Endothelial cell (in vitro differentiated cells): Measurements from ENCODE around the gene STXBP5L. TPM values are rescaled to one million over a fixed set of nuclear protein-coding genes. Genes with fewer than 3 reads are reported as not detected.
"Not testable (repeated sequence)": the region's sequence is repeated elsewhere in the genome, so short reads cannot be mapped to it uniquely, and the experiment has no call there.

ENCODE experiments used
- DNase-seq: peaks from one replicate; pipeline ENCODE4 v3.0.0; 2021; ENCODE audit warnings: low spot score
- H3K27ac Mint-ChIP-seq: one replicate; pipeline ENCODE4 v1.8.0; 2021; ENCODE audit warnings: mixed read lengths, inconsistent platforms; ENCODE audit not compliant: unreplicated experiment
- H3K27me3 Mint-ChIP-seq: one replicate; pipeline ENCODE4 v1.8.0; 2021; ENCODE audit warnings: mild to moderate bottlenecking, moderate library complexity, mixed read lengths, inconsistent platforms; ENCODE audit not compliant: unreplicated experiment
- H3K36me3 Mint-ChIP-seq: one replicate; pipeline ENCODE4 v1.8.0; 2021; ENCODE audit warnings: mild to moderate bottlenecking, low read depth, mixed read lengths, inconsistent platforms; ENCODE audit not compliant: unreplicated experiment
- H3K4me1 Mint-ChIP-seq: one replicate; pipeline ENCODE4 v1.8.0; 2021; ENCODE audit warnings: mild to moderate bottlenecking, mixed read lengths, inconsistent platforms; ENCODE audit not compliant: unreplicated experiment
- H3K4me3 Mint-ChIP-seq: one replicate; pipeline ENCODE4 v1.8.0; 2021; ENCODE audit warnings: mild to moderate bottlenecking, mixed read lengths, inconsistent platforms; ENCODE audit not compliant: unreplicated experiment
- H3K9me3 Mint-ChIP-seq: one replicate; pipeline ENCODE4 v1.8.0; 2021; ENCODE audit warnings: mixed read lengths, inconsistent platforms; ENCODE audit not compliant: unreplicated experiment
- total RNA-seq: library from RNA; stranded (reverse); fragmentation: NEBNext Ultra II Directional; extraction: Animal tissue kit (Norgen Biotek cat#: 25700); gene quantifications from one replicate; pipeline ENCODE4 v1.2.1, GENCODE V29; 2021; ENCODE audit not compliant: unreplicated experiment
- TF ChIP-seq, protein P1 (sequence below): fragments of 200-600 bp; sonication (generic); IDR thresholded peaks from one replicate; pipeline ENCODE4 v1.5.0; 2021; ENCODE audit warnings: antibody characterized with exemption; ENCODE audit not compliant: unreplicated experiment

STXBP5L gene
- total RNA-seq, 1 donor from 2014 or later: 14.6 TPM

DNA sequence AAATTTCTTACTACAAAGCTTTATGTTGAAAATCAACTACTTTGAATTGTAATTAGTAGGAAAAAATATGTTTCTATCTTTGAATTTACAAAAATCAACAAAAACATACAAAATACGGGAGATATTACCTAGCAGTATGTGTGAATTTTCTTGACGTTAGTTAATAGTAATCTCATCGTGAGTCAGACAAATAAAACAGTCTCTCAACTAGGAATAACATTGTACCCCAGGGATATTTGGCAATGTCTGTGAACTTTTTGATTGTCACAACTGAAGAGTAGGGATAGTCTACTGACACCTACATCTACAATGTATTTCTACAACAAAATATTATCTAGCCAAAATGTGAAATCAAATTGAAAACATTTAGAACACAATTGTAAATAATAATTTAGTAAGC, 387.4 kb downstream of the STXBP5L start:
- Mint-ChIP-seq H3K9me3 (no peaks in the 10 kb centered on the region), H3K36me3 (no peaks in the 10 kb centered on the region)
- TF ChIP-seq, protein P1, sequence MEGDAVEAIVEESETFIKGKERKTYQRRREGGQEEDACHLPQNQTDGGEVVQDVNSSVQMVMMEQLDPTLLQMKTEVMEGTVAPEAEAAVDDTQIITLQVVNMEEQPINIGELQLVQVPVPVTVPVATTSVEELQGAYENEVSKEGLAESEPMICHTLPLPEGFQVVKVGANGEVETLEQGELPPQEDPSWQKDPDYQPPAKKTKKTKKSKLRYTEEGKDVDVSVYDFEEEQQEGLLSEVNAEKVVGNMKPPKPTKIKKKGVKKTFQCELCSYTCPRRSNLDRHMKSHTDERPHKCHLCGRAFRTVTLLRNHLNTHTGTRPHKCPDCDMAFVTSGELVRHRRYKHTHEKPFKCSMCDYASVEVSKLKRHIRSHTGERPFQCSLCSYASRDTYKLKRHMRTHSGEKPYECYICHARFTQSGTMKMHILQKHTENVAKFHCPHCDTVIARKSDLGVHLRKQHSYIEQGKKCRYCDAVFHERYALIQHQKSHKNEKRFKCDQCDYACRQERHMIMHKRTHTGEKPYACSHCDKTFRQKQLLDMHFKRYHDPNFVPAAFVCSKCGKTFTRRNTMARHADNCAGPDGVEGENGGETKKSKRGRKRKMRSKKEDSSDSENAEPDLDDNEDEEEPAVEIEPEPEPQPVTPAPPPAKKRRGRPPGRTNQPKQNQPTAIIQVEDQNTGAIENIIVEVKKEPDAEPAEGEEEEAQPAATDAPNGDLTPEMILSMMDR: no peak

DNA sequence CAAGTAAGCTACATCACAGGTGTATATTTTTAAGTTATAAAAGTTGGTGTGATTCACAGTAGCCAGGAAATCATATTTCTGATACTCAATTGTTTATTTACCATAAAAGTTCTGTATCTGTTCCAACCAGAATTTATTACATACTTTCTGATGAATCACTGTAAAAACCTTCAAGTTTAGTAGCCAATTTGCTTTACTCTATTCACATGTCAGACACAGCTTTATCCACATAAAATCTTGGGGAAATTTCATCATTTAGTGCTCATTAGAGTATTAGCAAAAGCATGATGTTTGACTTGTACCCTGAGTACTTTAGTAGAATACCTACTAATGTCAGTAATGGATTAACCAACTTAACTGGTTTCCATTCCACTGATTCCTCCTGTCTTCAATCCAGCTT, 388.0 kb downstream of the STXBP5L start:
- Mint-ChIP-seq H3K36me3 (no peaks in the 10 kb centered on the region), H3K4me3 (no peak overlapping the region), H3K4me1 (peaks cover 10% of the 10 kb centered on the region), H3K9me3 (no peaks in the 10 kb centered on the region), H3K27ac (no peak overlapping the region), H3K27me3 (no peaks in the 10 kb centered on the region)
- DNase-seq: no peak
- TF ChIP-seq, protein P1: no peak

More for the DNA sequence above, 387.4 kb downstream of the STXBP5L start:
- no peak overlapping the region for H3K27ac Mint-ChIP-seq
- H3K27me3 Mint-ChIP-seq: no peaks in the 10 kb centered on the region
- no peak for DNase-seq
- H3K4me3 Mint-ChIP-seq: no peak overlapping the region
- H3K4me1 Mint-ChIP-seq: peaks cover 10% of the 10 kb centered on the region

DNA sequence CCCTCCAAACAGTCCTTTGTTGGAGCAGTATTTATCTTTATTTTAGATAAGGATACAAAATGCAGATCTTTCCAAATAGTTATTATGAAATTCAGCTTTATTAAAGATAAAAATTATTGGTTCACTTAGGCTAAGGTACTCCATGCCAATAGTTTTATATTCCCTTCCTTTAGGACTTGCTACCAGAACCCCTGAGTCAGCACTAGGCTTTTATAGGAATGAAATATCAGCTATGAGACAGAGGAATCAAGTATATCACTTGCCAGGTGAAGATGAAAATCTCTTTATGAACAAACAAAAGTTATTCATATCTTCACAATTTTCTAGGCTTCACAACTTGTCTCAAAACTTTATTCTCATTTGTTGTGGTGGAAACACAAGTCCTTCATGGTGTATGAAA, 416.3 kb downstream of the STXBP5L start:
- Mint-ChIP-seq H3K4me3 (no peak overlapping the region), H3K27me3 (no peaks in the 10 kb centered on the region), H3K27ac (no peak overlapping the region), H3K9me3 (no peaks in the 10 kb centered on the region), H3K36me3 (no peaks in the 10 kb centered on the region), H3K4me1 (no peaks in the 10 kb centered on the region)
- no peak for DNase-seq
- TF ChIP-seq, protein P1: no peak

DNA sequence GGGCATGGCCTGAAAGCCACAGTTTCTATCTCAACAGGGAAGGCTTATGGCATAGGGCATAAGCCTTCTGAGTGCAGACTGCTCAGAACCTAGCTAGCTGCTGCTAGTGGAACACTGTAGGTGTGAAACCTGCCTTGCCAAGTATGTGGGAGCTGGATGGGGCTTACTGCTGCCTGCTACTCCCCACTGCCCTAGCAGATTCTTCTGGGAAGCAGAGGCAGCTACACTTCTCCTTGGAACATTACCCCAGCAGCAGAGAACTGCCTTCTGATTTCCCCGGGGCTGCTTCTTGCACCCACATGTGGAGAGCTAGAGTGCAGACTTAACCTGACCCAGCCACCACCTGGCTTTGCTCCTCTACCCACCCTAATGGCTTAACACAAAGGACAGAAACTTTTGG, 422.1 kb downstream of the STXBP5L start:
- H3K4me1 Mint-ChIP-seq: no peaks in the 10 kb centered on the region
- peaks cover 8% of the 10 kb centered on the region for H3K36me3 Mint-ChIP-seq
- no peak for DNase-seq
- no peak overlapping the region for H3K27ac Mint-ChIP-seq
- TF ChIP-seq, protein P1: no peak
- no peaks in the 10 kb centered on the region for H3K27me3 Mint-ChIP-seq
- no peaks in the 10 kb centered on the region for H3K9me3 Mint-ChIP-seq
- no peak overlapping the region for H3K4me3 Mint-ChIP-seq

DNA sequence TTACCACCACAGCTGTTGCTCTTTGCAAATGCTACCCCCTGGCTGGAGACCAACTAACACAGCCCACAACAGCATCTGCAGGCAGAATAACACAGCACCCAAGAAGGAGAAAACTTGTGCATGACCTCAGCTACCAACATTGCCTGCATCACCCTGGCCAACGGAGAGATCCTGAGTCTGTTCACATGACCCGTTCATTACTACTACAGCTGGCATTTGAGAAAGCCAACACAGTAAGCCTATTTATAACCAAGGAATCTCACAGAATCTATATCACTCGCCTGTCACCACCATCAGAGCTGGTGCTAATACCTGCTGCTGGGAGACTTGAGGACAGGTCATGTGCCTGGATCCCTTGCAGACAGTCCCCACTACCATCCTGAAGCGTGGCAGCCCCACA, 422.6 kb downstream of the STXBP5L start:
- TF ChIP-seq, protein P1: no peak
- Mint-ChIP-seq H3K9me3 (no peaks in the 10 kb centered on the region), H3K4me1 (no peaks in the 10 kb centered on the region), H3K27me3 (no peaks in the 10 kb centered on the region), H3K36me3 (peaks cover 8% of the 10 kb centered on the region), H3K27ac (no peak overlapping the region), H3K4me3 (no peak overlapping the region)
- DNase-seq: no peak

DNA sequence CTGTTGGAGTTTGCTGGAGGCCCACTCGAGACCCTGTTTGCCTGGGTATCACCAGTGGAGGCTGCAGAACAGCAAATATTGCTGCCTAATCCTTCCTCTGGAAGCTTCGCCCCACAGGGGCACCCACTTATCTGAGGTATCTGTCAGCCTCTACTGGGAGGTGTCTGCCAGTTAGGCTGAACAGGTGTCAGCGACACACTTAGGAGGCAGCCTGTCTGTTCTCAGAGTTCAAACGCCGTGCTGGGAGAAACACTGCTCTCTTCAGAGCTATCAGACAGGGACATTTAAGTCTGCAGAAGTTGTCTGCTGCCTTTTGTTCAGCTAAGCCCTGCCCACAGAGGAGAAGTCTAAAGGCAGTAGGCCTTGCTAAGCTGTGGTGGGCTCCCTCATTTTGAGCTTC, 448.0 kb downstream of the STXBP5L start:
- H3K9me3 Mint-ChIP-seq, DNase-seq, H3K4me3 Mint-ChIP-seq, H3K27ac Mint-ChIP-seq, H3K27me3 Mint-ChIP-seq, H3K4me1 Mint-ChIP-seq: not testable (repeated sequence)
- H3K36me3 Mint-ChIP-seq: peaks cover 18% of the 10 kb centered on the region
